ENCODE measurements around the gene CDIP1.

GRCh38 chr16:4511441-4512082, 27.0 kb downstream of the CDIP1 start:
- TF ChIP-seq POLR2A (IDR thresholded peaks at IDR 0.05; ENCODE audit: low read depth) (no peak), POLR2AphosphoS5 (IDR thresholded peaks at IDR 0.05) (no peak)

Measured in esophagus muscularis mucosa (tissue), 2 donors.